ENCODE data around the gene EYS. TPM values are rescaled to one million over a fixed set of nuclear protein-coding genes. Genes with fewer than 3 reads are reported as not detected.

EYS gene
- total and polyA plus RNA-seq, 9 of the 15 experiments (the other 6 are each of a cell fraction or from before 2014, with no cell fraction given): 0.03 to 0.36 (median 0.10) TPM; not detected in 2

DNA sequence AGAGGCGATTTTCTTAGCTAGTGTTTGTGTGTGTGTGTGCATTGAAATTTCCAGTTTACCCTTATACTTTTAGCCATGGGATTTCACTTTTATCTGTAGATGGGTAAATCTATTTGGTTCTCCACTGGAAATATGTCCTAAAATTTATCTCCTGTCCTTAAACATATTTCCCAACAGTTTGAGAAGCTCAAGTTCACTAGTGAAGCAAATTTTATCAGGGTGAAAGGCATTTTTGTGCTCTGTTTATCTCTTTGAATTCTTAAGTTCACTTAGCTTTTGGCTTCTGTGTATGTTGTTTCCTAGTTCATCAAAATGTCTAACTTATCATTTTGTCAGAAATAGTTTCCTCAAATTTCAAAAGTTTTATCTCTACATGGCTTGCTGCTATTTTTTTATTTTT, 1509.8 kb downstream of the EYS start:
- whole genome bisulfite sequencing (ENCODE audit: insufficient coverage, low coverage, missing lambda C conversion rate): 0% methylated on average over 1 of the region's 1 CpG
- in situ Hi-C loops (cut with MboI): no loop called here
- no peak overlapping the region for H3K27ac ChIP-seq (ENCODE audit: extremely low read depth, low read depth, low read length)

More for the DNA sequence above, 1509.8 kb downstream of the EYS start:
- Histone ChIP-seq H3K9me3 (replicated peaks; ENCODE audit: control insufficient read depth, insufficient read depth, low read depth, low read length) (no peaks in the 10 kb centered on the region), H3K9me1 (ENCODE audit: control insufficient read depth, insufficient read depth, low read length) (no peaks in the 10 kb centered on the region), H3K79me2 (ENCODE audit: control insufficient read depth, insufficient read depth, low read length) (no peaks in the 10 kb centered on the region), H3K4me3 (no peak overlapping the region), H3K27me3 (ENCODE audit: control insufficient read depth in 2 of 2, insufficient read depth in 2 of 2, low read length in 2 of 2) (no peaks in the 10 kb centered on the region), H3K4me1 (replicated peaks in 1 of 2; ENCODE audit: control insufficient read depth in 2 of 2, insufficient read depth in 2 of 2, low read length in 2 of 2) (no peaks in the 10 kb centered on the region), H2AFZ (ENCODE audit: low read depth, low read length) (no peak overlapping the region), H4K20me1 (replicated peaks; ENCODE audit: control insufficient read depth, insufficient read depth, low read length) (no peaks in the 10 kb centered on the region), H3K9ac (ENCODE audit: insufficient read depth in 1 of 2, low read depth in 2 of 2, low read length in 2 of 2) (no peak overlapping the region), H3K36me3 (ENCODE audit: control insufficient read depth, insufficient read depth, low read length) (no peaks in the 10 kb centered on the region), H3K4me2 (ENCODE audit: insufficient read depth, low read length) (no peak overlapping the region)
- ChIA-PET POLR2A (no interaction called here), CTCF (ENCODE audit: low intra/inter-chr PET ratio) (no interaction called here)
- ATAC-seq (no peak), FAIRE-seq (no peak), DNase-seq (ENCODE audit: extremely low read depth in 1 of 4, low spot score in 3 of 4) (no peak)
- intact Hi-C loops (cut with micrococcal nuclease): no loop called here
- BruUV-seq (replicated peaks): no TSS peak
- no peak for TF ChIP-seq CBX8 (IDR thresholded peaks at IDR 0.05; ENCODE audit: borderline replicate concordance, extremely low read depth, low read depth, low read length, poor library complexity, severe bottlenecking)
- TF ChIP-seq, protein P1, sequence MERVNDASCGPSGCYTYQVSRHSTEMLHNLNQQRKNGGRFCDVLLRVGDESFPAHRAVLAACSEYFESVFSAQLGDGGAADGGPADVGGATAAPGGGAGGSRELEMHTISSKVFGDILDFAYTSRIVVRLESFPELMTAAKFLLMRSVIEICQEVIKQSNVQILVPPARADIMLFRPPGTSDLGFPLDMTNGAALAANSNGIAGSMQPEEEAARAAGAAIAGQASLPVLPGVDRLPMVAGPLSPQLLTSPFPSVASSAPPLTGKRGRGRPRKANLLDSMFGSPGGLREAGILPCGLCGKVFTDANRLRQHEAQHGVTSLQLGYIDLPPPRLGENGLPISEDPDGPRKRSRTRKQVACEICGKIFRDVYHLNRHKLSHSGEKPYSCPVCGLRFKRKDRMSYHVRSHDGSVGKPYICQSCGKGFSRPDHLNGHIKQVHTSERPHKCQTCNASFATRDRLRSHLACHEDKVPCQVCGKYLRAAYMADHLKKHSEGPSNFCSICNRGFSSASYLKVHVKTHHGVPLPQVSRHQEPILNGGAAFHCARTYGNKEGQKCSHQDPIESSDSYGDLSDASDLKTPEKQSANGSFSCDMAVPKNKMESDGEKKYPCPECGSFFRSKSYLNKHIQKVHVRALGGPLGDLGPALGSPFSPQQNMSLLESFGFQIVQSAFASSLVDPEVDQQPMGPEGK (CRISPR knock-in tag; IDR thresholded peaks at IDR 0.05; ENCODE audit: borderline replicate concordance): no peak
- no peak for TF ChIP-seq MTA1 (IDR thresholded peaks at IDR 0.05; ENCODE audit: borderline replicate concordance)
- TF ChIP-seq HDAC2 (IDR thresholded peaks at IDR 0.05): no peak
- no peak for TF ChIP-seq PTRF (tag; IDR thresholded peaks at IDR 0.05)
- TF ChIP-seq, protein P2, sequence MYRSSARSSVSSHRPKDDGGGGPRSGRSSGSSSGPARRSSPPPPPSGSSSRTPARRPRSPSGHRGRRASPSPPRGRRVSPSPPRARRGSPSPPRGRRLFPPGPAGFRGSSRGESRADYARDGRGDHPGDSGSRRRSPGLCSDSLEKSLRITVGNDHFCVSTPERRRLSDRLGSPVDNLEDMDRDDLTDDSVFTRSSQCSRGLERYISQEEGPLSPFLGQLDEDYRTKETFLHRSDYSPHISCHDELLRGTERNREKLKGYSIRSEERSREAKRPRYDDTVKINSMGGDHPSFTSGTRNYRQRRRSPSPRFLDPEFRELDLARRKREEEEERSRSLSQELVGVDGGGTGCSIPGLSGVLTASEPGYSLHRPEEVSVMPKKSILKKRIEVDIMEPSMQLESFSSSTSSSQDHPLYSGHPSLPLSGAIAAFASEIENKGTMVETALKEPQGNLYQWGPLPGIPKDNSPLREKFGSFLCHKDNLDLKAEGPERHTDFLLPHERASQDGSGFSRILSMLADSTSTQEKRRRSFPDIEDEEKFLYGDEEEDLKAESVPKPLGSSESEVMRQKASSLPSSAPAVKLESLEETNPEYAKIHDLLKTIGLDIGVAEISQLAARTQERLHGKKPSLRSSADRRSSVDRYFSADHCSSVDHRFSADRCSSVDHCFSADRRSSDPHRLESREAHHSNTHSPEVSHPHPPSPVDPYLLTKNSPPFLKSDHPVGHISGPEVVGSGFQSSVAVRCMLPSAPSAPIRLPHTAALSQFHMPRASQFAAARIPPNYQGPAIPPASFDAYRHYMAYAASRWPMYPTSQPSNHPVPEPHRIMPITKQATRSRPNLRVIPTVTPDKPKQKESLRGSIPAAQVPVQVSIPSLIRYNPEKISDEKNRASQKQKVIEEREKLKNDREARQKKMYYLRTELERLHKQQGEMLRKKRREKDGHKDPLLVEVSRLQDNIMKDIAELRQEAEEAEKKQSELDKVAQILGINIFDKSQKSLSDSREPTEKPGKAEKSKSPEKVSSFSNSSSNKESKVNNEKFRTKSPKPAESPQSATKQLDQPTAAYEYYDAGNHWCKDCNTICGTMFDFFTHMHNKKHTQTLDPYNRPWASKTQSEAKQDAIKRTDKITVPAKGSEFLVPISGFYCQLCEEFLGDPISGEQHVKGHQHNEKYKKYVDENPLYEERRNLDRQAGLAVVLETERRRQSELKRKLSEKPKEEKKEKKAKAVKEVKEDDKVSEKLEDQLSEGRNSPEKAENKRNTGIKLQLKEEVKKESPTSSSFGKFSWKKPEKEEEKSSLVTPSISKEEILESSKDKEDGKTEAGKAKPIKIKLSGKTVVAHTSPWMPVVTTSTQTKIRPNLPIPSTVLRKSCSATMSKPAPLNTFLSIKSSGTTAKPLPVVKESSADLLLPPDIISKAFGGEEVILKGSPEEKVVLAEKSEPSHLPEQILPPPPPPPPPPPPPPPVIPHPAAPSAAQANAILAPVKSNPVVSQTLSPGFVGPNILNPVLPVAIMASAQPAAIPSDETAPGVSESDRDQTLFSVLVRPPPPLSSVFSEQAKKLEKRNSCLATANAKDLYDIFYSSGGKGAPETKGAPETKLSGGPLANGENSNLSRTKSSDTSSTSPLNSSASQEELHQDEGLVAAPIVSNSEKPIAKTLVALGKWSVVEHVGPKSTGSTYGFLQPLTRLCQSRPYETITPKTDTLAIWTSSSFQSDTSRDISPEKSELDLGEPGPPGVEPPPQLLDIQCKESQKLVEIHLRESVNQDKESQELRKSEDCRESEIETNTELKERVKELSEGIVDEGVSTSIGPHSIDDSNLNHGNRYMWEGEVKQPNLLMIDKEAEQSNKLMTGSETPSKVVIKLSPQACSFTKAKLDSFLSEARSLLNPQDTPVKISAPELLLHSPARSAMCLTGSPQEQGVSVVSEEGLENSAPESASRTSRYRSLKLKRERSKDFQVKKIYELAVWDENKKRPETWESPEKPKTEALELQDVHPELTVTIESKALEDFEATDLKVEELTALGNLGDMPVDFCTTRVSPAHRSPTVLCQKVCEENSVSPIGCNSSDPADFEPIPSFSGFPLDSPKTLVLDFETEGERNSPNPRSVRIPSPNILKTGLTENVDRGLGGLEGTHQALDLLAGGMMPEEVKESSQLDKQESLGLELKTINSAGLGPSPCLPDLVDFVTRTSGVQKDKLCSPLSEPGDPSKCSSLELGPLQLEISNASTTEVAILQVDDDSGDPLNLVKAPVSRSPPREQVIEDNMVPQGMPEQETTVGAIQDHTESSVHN (IDR thresholded peaks at IDR 0.05; ENCODE audit: borderline replicate concordance in 1 of 2, low read depth in 1 of 2): no peak
- no peak for TF ChIP-seq SMAD1 (IDR thresholded peaks at IDR 0.05; ENCODE audit: low read depth, low read length, partially characterized antibody)
- no peak for TF ChIP-seq HIVEP1 (CRISPR knock-in tag; IDR thresholded peaks at IDR 0.05)
- no peak for TF ChIP-seq HLTF (IDR thresholded peaks at IDR 0.05)
- TF ChIP-seq, protein P3, sequence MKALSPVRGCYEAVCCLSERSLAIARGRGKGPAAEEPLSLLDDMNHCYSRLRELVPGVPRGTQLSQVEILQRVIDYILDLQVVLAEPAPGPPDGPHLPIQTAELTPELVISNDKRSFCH (CRISPR knock-in tag; IDR thresholded peaks at IDR 0.05): no peak
- TF ChIP-seq, protein P3 (tag; IDR thresholded peaks at IDR 0.05): no peak
- TF ChIP-seq ZKSCAN1 (IDR thresholded peaks at IDR 0.05; ENCODE audit: low read depth, low read length): no peak
